PFSK-1 (cell line): ENCODE measurements around the gene TLE2.

ENCODE experiments used
- FOXP2 ChIP-seq: optimal IDR thresholded peaks from 2 replicates; pipeline ENCODE3; 2011; ENCODE audit warnings: borderline replicate concordance, control low read depth, inconsistent platforms; ENCODE audit not compliant: insufficient read depth; ENCODE audit errors: extremely low read length, extremely low read depth
- POLR2AphosphoS5 ChIP-seq: IDR thresholded peaks from 2 replicates; pipeline ENCODE4 v1.6.1; 2012; ENCODE audit warnings: low read depth, mild to moderate bottlenecking, control low read depth, low read length, moderate library complexity
- REST ChIP-seq, 2 experiments: IDR thresholded peaks; 2 replicates each; pipeline versions ENCODE4 v1.6.1 to v1.8.0; 2011 to 2012; ENCODE audit warnings: low read depth in 2 of 2, low read length in 2 of 2, control low read depth in 1 of 2, inconsistent platforms in 1 of 2, mild to moderate bottlenecking in 1 of 2, moderate library complexity in 1 of 2; ENCODE audit not compliant: insufficient read depth in 1 of 2
- SIN3A ChIP-seq: IDR thresholded peaks from 2 replicates; pipeline ENCODE4 v1.6.1; 2012; ENCODE audit warnings: mild to moderate bottlenecking, low read length, moderate library complexity, borderline replicate concordance; ENCODE audit not compliant: insufficient read depth
- TAF1 ChIP-seq: IDR thresholded peaks from 2 replicates; pipeline ENCODE4 v1.6.1; 2012; ENCODE audit warnings: low read length, control low read depth, borderline replicate concordance; ENCODE audit not compliant: insufficient read depth

The TLE2 gene

GRCh38 chr19:3031607-3031867 is 2.5 kb upstream of the TLE2 start:
- TF ChIP-seq SIN3A (no peak), FOXP2 (no peak), REST (IDR thresholded peaks at IDR 0.05; ENCODE audit: insufficient read depth in 1 of 2, low read depth in 2 of 2, low read length in 2 of 2) (no peak), TAF1 (no peak), POLR2AphosphoS5 (no peak)

- no peak for TF ChIP-seq POLR2AphosphoS5
- TF ChIP-seq TAF1: no peak
- TF ChIP-seq SIN3A: no peak
- no peak for TF ChIP-seq REST (IDR thresholded peaks at IDR 0.05; ENCODE audit: insufficient read depth in 1 of 2, low read depth in 2 of 2, low read length in 2 of 2)
- TF ChIP-seq FOXP2: no peak
Observed at GRCh38 chr19:3028305-3029064, 595 bp downstream of the TLE2 start.

- TF ChIP-seq POLR2AphosphoS5 (no peak), FOXP2 (no peak), TAF1 (no peak), REST (IDR thresholded peaks at IDR 0.05; ENCODE audit: insufficient read depth in 1 of 2, low read depth in 2 of 2, low read length in 2 of 2) (no peak), SIN3A (no peak)
Observed at GRCh38 chr19:3027981-3028304, 1.1 kb downstream of the TLE2 start.

- TF ChIP-seq TAF1: no peak
- no peak for TF ChIP-seq FOXP2
- no peak for TF ChIP-seq SIN3A
- TF ChIP-seq REST (IDR thresholded peaks at IDR 0.05; ENCODE audit: insufficient read depth in 1 of 2, low read depth in 2 of 2, low read length in 2 of 2): no peak
- no peak for TF ChIP-seq POLR2AphosphoS5
Observed at GRCh38 chr19:3027292-3027691, 1.8 kb downstream of the TLE2 start.

GRCh38 chr19:3026768-3027167 is 2.3 kb downstream of the TLE2 start:
- no peak for TF ChIP-seq POLR2AphosphoS5
- no peak for TF ChIP-seq SIN3A
- TF ChIP-seq FOXP2: no peak
- no peak for TF ChIP-seq REST (IDR thresholded peaks at IDR 0.05; ENCODE audit: insufficient read depth in 1 of 2, low read depth in 2 of 2, low read length in 2 of 2)
- TF ChIP-seq TAF1: no peak
